Mesothelial cell of epicardium (in vitro differentiated cells): ENCODE measurements around the gene NALF2. TPM values are rescaled to one million over a fixed set of nuclear protein-coding genes. Genes with fewer than 3 reads are reported as not detected.

ENCODE experiments used
- total RNA-seq: library from RNA; stranded (reverse); gene quantifications from 3 replicates; pipeline ENCODE4 v1.2.1, GENCODE V29; 2021

The NALF2 gene
- total RNA-seq, 1 donor from 2014 or later, result not detected

Other genes starting within 250 kb of the NALF2 start
- gene EDA, start 111.8 kb downstream of the NALF2 start, total RNA-seq, result 8.4 to 9.2 TPM (median 8.9 TPM) in 3 replicates